ENCODE results near the gene CSF3R.
"Not testable (repeated sequence)": the region's sequence is repeated elsewhere in the genome, so short reads cannot be mapped to it uniquely, and the experiment has no call there.

Gene CSF3R

DNA sequence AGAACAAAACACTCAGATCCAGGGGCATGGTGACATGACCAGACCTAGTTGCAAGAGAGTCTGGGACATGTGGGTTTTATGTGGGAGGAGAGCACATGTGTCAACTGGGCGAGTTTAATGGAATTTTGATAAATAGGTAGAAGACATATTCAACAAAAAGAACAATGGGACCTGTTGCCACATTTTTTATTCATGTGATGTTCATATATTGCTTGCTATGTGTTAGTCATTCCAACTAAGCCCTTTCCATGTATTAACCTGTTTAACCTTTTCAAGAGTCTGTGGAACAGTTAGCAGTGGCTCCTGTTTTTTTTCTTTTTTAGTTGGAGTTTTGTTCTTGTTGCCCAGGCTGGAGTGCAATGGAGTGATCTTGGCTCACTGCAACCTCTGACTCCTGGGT is 30.1 kb upstream of the CSF3R start:
- no peak for DNase-seq

DNA sequence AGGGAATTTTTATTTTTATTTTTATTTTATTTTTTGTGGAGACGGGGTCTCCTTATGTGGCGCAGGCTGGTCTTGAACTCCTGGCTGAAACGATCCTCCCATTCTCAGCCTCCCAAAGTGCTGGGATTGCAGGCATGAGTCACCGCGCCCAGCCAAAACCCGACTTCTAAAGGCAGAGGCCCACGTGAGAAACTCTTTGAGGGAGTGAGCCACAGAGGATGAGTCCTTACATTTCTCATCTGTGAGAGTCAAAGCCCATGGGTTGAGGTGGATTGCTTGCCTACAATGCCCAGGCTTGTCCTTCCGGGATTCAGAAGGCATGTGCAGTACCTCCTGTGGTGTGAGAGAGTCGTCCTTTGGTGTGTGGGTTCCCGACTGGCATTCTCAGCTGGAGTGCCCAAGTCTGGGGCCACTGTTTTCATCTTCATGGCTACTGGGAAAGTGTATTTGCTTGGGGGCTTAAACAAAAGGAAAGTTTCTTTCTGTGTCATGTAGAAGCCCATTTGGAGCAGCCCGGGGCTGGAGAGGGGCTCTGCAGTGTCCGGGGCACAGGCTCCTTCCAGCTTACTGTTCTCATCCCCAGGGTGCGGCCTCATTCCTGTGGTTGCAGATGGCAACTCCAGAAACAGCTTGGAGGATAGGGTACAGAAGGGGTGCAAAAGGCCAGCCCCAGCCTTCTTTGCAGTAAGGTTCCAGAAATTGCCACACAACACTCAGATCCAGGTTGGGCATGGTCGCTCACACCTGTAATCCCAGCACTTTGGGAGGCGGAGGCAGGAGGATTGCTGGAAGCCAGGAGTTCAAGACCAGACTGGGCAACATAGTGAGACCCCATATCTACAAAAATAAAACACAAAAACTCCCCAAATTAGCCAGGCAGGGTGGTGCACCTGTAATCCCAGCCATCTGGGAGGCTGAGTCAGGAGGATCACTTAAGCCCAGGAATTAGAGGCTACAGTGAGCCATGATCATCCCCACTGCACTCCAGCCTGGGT is 29.4 kb upstream of the CSF3R start:
- no peak for DNase-seq

DNA sequence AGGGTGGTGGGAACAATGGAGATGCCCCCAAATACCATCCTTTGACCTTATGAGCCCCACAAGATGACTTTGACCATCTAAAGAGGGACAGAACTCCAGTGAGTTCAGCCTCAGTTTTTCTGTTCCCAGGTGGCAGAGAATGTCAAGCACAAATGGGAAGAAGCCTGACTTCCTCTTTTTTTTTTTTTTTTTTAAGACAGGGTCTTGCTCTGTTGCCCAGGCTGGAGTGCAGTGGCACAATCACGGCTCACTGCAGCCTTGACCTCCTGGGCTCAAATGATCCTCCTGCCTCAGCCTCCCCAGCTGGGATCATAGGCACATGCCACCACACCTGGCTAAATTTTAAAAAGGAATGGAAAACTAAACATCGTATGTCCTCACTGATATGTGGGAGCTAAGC is 28.5 kb upstream of the CSF3R start:
- DNase-seq = not testable (repeated sequence)

DNA sequence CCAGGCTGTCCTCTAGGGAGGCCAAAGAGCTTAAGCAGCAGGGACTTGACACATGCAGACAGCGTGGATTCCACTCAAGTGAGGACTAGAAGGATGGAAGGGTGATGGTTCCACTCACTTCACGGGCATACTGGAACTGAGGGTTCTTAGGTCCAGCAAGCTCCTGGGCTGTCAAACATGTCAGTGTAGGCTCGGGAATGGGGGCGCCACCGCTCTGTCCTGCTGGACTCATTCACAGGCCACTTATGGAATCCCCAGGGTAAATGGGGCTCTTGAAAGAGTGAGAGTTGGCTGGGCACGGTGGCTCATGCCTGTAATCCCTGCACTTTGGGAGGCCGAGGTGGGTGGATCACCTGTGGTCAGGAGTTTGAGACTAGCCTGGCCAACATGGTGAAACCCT is 27.7 kb upstream of the CSF3R start:
- no peak for DNase-seq

DNA sequence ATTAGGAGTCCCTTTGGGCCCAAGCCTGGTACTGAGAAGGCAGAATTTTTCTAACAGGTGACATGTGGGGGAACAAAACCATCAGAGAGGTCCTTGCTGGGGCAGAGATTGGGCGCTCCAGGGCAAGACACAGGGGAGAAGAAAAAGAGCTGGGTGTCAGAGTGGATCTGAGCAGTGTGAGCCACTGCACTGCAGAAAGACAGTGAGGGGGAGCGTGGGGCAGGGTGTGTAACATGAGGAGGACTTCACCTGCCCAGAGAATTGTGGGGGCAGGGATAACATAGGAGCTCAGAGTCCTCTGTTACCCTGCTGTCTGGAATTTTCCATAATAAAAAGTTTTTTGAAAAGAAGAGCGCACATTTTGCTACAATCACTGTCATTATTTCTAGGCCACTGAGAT is 25.5 kb upstream of the CSF3R start:
- DNase-seq = no peak

DNA sequence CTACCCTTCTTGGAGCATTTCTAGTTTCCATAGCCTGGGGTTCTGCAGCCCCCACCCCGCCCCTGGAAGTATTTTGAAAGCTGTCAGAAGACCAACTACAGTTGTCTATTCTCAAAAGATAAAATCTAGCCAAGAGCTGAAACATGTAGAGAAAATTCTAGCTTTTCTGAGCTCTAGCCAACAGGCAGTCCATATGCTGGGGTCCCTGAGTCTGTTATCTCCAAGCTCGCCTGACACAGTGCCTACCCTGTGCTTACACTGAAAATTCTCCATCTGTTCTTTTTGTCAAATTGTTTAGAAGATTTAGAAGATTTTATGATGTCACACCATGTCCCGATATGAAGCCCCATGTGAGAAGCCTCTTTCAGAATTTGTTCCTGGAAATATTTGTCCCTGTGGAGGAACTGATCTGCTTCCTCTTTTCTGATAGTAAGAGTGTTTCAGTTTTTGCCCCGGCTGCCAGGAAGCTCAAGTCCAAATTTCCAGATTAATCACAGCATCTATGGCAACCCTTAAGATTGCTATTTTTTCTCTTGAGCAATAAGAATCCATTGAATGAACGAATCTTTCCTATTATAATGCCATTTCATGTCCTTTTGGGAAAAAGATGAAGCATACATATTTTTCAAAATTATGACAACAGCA is 23.7 kb upstream of the CSF3R start:
- DNase-seq = no peak

DNA sequence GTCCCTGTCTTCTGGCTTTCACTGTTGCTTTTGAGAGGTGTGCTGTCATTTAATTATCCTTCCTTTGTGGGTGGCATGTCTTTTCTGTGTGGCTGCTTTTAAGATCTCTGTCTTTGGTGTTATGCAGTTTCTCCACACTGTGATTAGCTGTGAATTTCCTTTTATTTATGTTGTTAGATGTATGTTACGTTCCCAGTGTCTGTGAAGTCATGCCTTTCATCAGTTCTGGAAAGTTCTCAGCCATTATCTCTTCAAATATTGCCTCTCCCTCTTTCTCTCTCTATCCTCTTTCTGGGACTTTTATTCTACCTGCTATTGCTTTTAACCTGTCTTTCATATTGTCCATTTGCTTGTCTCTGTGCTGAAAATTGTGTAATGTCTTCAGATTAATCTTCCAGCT is 21.0 kb upstream of the CSF3R start:
- DNase-seq = no peak

DNA sequence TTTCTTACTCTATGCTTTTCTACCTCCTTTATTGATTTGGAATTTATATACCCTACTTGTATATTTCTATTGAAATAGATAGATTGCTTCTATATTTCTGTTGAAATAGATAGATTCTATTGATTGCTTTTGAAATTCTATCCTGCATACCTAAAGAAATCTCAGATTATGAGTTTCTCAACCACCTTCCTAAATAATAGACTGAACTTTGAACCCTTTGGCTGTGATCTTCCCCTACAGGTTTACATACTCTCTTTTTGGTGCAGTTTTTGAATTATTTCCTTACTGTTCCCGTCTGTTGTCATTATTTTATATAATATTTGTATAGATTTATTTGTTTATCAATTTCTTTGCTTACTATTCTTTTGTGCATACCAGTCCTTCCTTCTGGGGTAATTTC is 20.4 kb upstream of the CSF3R start:
- no peak for DNase-seq

DNA sequence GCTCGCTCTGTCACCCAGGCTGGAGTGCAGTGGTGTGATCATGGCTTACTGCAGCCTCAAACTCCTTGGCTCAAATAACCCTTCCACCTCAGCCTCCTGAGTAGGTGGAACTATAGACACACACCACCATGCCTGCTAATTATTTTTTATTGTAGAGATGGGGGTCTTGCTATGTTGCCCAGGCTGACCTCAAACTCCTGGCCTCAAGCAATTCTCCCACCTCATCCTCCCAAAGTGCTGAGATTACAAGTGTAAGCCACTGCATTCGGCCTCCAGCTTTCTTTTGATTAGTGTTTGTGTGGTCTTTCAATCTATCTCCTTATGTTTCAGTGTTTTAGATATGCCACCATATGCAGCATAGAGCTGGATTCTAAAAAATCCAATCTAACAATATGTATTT is 19.9 kb upstream of the CSF3R start:
- no peak for DNase-seq

DNA sequence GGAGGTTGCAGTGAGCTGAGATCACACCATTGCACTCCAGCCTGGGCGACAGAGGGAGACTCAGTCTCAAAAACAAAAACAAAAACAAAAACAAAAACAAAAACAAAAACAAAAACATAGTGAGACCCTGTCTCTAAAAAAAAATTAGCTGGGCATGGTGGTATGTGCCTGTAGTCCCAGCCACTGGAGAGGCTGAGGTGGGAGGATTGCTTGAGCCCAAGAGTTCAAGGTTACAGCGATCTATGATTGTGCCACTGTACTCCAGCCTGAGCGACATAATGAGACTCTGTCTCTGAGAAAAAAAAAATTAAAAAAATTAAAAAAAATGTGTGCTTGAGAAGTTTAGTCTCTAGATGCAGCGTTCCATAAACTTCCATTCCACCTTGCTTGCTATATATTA is 19.2 kb upstream of the CSF3R start:
- DNase-seq = not testable (repeated sequence)

DNA sequence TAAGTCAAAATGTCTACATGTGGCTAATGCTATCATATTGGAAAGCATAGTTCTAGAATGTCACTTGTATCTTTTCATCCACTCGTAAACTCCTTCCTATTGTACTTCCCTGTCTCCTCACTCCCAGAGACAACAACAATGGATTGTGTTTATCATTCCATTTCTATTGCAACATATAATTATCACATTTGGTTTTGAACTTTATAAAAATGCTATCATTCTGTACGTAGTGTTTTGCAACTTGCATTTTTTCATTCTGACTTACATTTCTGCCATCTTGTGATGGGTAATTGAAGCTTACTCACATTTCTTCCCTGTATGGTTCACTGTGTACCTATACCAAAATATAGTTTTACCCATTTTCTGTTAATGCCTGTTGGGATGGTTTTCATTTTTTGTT is 14.5 kb upstream of the CSF3R start:
- no peak for DNase-seq

DNA sequence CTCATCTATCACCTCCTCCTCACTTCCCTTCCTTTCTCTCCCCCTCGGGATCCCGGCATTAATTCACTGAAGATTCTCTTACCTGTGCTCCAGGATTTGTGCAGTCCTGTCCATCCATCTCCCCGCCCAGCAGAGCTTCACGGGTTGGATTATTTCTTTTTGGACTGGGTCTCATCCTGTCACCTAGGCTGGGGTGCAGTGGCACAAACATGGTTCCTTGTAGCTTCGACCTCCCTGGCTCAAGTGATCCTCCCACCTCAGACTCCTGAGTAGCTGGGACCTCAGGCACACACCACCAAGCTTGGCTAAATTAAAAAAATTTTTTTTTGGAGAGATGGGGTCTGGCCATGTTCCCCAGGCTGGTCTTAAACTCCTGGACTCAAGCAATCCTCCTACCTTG is 12.3 kb upstream of the CSF3R start:
- no peak for DNase-seq

DNA sequence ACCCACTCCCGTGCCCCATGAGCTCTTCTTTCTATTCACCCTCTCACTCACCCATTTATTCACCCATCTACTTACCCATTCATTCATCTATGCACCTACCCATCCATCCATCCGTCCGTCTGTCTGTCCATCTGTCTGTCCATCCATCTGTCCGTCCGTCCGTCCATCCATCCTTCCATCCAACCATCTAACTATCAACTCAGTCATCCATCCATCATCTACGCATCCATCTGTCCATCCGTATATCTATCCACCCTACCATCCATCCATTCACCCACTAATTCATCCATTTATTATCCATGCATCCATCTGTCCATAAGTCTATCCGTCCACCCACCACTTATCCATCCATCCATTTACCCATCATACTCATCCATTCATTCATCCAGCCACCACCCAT is 10.8 kb upstream of the CSF3R start:
- DNase-seq = no peak

DNA sequence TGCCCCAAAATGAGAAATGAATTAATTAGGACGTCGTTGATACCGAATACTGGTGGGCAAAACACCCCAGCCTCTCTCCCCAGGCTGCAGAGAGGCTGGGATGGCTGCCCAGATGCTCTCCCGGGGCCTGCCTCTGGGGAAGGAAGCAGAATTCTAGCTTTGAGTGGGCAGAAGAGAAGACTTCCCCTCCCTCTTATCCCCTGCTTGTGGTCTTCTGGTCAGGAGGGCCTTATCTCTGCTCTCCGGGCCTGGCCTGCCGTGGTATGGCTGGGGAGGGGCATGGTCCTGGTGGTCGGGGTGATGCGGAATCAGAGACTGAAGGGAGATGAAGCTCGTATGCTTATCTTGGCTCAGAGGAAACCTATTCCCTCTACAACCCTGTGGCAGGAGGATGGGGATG is 9.8 kb upstream of the CSF3R start:
- no peak for DNase-seq

DNA sequence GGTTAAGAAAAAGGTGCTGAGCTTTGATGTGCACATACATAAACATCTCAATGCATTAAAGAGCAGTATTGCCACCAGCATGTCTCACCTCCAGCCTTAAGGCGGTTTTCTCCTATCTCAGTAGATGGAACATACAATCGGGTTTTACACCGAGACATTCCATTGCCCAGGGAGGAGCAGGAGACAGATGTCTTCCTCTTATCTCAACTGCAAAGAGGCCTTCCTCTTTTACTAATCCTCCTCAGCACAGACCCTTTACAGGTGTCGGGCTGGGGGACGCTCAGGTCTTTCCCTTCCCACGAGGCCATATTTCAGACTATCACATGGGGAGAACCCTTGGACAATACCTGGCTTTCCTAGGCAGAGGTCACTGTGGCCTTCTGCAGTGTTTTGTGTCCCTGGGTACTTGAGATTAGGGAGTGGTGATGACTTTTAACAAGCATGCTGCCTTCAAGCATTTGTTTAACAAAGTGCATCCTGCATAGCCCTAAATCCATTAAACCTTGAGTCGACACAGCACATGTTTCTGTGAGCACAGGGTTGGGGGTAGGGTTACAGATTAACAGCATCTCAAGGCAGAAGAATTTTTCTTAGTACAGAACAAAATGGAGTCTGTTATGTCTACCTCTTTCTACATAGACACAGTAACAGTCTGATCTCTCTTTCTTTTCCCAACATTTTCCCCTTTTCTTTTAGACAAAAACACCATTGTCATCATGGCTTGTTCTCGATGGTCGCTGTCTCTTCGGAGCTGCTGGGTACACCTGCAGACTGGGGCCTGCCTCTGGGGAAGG is 6.7 kb upstream of the CSF3R start:
- DNase-seq = not testable (repeated sequence)

DNA sequence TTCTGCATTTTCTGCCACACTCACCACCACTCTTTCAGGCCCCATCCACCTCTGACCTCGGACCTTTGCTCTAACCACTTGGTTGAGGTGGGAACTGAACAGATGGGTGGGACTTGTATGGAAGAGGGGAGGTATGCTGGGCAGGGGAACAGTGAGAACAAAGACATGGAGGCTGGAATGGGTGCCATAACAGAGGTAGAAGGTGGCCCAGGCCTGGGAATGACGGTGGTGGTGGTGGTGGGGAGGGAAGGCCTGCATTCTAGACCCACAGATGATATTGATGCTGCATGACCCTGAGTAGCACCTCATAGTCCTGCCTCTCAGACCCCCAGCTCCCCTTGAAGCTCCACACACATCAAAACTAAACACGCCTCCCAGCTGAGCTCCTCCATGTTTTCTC is 5.2 kb upstream of the CSF3R start:
- no peak for DNase-seq

DNA sequence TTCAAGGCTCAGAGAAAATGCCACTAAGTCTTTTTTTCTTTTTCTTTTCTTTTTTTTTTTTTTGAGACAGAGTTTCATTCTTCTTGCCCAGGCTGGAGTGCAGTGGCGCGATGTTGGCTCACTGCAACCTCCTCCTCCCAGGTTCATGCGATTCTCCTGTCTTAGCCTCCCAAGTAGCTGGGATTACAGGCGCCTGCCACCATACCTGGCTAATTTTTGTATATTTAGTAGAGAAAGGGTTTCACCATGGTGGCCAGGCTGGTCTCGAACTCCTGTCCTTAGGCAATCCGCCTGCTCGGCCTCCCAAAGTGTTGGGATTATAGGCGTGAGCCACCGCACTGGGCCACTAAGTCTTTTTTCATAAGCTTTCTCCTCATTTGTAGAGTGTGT is 4.6 kb upstream of the CSF3R start:
- not testable (repeated sequence) for DNase-seq

DNA sequence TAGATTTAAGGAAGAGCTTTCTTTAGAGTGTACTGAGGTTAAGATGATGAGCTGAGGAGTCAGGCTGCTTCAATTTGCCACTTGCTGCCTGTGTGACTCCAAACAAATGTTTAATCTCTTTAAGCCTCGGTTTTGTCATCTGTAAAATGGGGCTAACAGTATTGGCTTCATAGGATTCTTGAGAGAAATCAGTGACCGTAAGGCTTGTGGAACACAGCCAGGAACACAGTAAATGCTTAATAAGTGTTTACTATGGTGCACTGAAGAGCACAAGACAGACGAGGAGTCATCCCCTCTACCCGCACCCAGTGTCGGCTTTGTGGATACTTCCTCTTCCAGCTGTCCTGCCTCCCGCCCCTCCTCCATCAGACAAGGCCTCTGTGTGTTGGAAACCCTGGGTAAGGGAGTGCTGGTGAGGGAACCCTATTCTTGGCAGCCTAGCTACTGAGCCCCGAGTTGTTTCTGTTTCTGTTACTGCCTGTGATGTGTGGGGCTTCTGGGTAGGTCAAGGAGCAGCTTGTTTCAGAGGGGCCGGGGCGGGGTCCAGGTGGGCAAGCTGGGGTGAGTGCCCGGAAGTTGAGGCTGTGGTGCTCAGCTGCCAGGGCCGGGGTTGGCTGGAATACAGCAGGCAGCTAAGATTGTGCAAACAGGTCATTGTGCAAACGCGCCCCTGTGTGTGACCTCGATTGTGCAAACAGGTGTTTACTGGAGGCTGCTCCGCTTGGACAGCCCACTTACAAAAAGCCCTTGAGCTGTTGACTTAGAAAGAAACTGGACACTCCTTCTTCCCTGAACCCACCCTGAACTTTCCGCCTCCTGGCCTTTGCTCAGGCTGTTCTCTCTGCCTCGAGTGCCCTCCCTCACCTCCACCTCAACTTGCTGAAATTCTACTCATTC is 4.0 kb upstream of the CSF3R start:
- DNase-seq = no peak

DNA sequence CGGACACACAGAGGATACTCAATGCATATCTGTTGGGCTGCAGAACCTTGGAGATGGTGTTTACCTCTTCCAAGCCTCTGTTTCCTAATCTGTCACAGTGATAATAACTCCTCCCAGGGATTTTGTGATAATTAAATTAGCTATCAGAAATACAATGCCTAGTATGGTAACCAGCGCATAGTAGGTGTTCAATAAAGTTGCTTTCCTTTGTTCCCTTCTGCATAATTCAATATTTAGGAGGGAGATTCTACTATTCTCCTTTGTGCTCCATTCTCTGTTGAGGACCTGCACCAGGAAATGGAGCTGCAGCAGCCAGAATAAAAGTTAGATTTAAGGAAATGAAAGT is 3.4 kb upstream of the CSF3R start:
- no peak for DNase-seq

DNA sequence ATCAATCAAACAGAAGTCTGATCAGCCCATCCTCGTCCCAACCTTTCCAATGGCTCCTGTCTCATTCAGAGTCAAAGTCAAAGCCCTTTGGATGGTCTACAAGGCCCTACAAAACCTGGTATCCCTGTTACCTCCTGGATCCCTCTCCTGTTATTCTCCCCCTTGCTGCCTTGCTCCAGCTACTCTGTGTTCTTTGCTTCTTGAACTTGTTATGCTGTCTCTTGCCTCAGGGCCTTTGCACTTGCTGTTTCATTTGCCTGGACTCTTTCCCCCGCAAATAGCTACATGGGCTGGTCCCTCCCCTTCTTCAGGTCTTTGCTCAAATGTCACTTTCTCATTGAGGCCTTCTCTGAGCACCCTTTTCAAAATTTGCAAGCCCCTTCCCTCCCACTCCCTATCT is 1.4 kb upstream of the CSF3R start:
- DNase-seq = no peak

DNA sequence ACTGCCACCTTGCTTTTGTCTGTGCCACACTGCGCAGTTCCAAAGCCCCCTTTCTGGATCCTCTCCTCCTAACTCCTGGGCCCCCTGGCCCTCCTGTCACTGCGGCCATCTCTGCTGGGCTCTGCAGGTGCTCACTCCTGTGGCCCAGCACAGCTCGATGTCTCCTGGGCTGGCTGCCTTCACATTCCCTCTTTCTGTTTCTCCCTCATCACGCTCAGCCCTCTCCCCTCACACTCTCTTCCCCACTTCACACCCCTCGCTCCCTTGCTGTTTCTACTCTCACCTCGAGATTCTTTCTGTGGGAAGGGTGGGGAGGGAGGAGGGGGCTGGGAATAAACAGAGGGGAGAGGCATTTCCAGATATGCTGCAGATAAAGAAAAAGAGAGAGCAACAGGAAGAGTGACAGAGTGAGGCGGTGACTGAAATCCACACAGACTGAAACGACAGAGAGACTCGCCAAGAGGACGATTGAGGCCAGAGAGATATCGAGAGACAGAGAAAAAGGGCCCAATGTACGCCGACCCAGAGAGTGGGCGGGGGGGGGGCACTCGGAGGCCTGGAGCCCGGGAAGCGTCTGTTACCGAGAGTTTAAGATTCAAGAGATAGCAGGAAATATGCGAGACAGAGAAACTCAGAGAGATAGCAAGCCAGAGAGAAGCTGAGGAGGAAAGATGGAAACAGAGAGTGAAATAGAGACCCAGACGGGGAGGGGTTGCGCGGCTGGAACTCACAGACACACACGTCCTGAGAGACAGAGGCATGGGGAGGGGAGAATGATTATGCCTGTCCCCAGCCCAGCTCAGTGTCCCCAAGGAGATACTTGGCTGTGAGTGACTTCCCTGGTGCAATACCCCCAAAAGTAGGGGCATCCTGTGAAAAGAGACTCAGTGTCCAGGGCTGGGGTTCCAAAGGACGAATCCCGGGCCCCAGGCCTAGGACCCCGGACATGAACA is 666 bp downstream of the CSF3R start:
- DNase-seq = no peak
